HCT116 (cell line): ENCODE measurements around the gene MMP15. TPM values are rescaled to one million over a fixed set of nuclear protein-coding genes. Genes with fewer than 3 reads are reported as not detected.
"Not testable (repeated sequence)": the region's sequence is repeated elsewhere in the genome, so short reads cannot be mapped to it uniquely, and the experiment has no call there.

Experiments used
- ATAC-seq: fragments of 200-7000 bp; cut with Tn5 transposase; 2 replicates; pipeline ENCODE4 v1.9.1; 2020; ENCODE audit warnings: mild to moderate bottlenecking, moderate library complexity
- BruUV-seq: library from RNA; stranded (reverse); fragments of 400-500 nt; replicated peaks from 2 replicates; lab custom pipeline; 2021; lab: Mats Ljungman, UMichigan
- CTCF ChIA-PET: fragments of 300-600 bp; sonication (Branson Sonifier 250); formaldehyde crosslinking; loops from one replicate; lab custom pipeline; 2021; ENCODE audit warnings: antibody characterized with exemption; lab: Charles Lee
- POLR2A ChIA-PET: fragments of 300-600, 350-600 bp; sonication (Branson Sonifier 250); formaldehyde crosslinking; loops from one replicate; lab custom pipeline; 2021; ENCODE audit warnings: antibody characterized with exemption; lab: Charles Lee
- RAD21 ChIA-PET, 2 experiments: fragments of 300-600 bp; sonication (Branson Sonifier 250); formaldehyde crosslinking; loops; one replicate each; lab custom pipeline; 2023; ENCODE audit warnings: low total read pairs in 2 of 2; ENCODE audit not compliant: uncharacterized antibody in 2 of 2, unreplicated experiment in 2 of 2, low non-redundant PET in 1 of 2; lab: Charles Lee
- DNase-seq: peaks from one replicate; pipeline ENCODE4 v3.0.0-alpha.2; 2010; ENCODE audit warnings: low read depth, low spot score
- H2AFZ ChIP-seq: fragments of 200-600 bp; shearing (Covaris generic), sonication (generic); 2 replicates; pipeline ENCODE4 v1.6.1; 2017; ENCODE audit warnings: low read depth, mixed run types, mixed read lengths, antibody characterized with exemption, low read length; ENCODE audit not compliant: poor library complexity, severe bottlenecking
- H3K27ac ChIP-seq: 2 replicates; pipeline ENCODE4 v1.5.1; 2012; ENCODE audit warnings: low read depth, low read length
- H3K27me3 ChIP-seq: fragments of 200-600 bp; sonication (generic); 2 replicates; pipeline ENCODE4 v1.6.1; 2016; ENCODE audit warnings: mixed run types, low read length, mixed read lengths; ENCODE audit not compliant: insufficient read depth
- H3K36me3 ChIP-seq, 2 experiments: fragments of 200-500 bp in 1 of 2; fragments of 200-600 bp in 1 of 2; sonication (Bioruptor generic) in 1 of 2; sonication (generic) in 1 of 2; 2 replicates each; pipeline versions ENCODE4 v1.5.1 to v1.6.1; 2014 to 2016; ENCODE audit warnings: low read length in 2 of 2, inconsistent platforms in 1 of 2, mixed read lengths in 1 of 2, mixed run types in 1 of 2; ENCODE audit not compliant: insufficient read depth in 2 of 2, control insufficient read depth in 1 of 2
- H3K4me1 ChIP-seq, 2 experiments: fragments of 200-600 bp in 1 of 2; sonication (generic) in 1 of 2; 2 replicates each; pipeline versions ENCODE4 v1.5.1 to v1.6.1; 2012 to 2017; ENCODE audit warnings: low read length in 2 of 2, inconsistent platforms in 1 of 2, mild to moderate bottlenecking in 1 of 2, mixed read lengths in 1 of 2, mixed run types in 1 of 2, moderate library complexity in 1 of 2; ENCODE audit not compliant: insufficient read depth in 2 of 2, control insufficient read depth in 1 of 2
- H3K4me2 ChIP-seq: fragments of 200-600 bp; sonication (generic); 2 replicates; pipeline ENCODE4 v1.6.1; 2017; ENCODE audit warnings: mixed run types, low read length, mixed read lengths
- H3K4me3 ChIP-seq, 2 experiments: fragments of 200-600 bp in 1 of 2; sonication (generic) in 1 of 2; replicated peaks in 1 of 2; 2 replicates each; pipeline ENCODE4 v1.5.1; 2011 to 2016; ENCODE audit warnings: low read length in 2 of 2, control low read depth in 1 of 2, low read depth in 1 of 2, mild to moderate bottlenecking in 1 of 2, mixed read lengths in 1 of 2, mixed run types in 1 of 2
- H3K79me2 ChIP-seq: fragments of 200-600 bp; sonication (generic); 2 replicates; pipeline ENCODE4 v1.6.1; 2017; ENCODE audit warnings: mild to moderate bottlenecking, mixed run types, low read length, moderate library complexity, mixed read lengths; ENCODE audit not compliant: insufficient read depth
- H3K9ac ChIP-seq: fragments of 200-600 bp; sonication (generic); 2 replicates; pipeline ENCODE4 v1.6.1; 2016; ENCODE audit warnings: low read length, mixed read lengths
- H3K9me2 ChIP-seq: fragments of 200-600 bp; sonication (generic), shearing (Covaris generic); 2 replicates; pipeline ENCODE4 v1.6.1; 2017; ENCODE audit warnings: mixed run types, mild to moderate bottlenecking, moderate library complexity; ENCODE audit not compliant: insufficient read depth
- H3K9me3 ChIP-seq, 2 experiments: fragments of 200-500 bp in 1 of 2; fragments of 200-600 bp in 1 of 2; sonication (Bioruptor generic) in 1 of 2; sonication (generic) in 1 of 2; 2 replicates each; pipeline ENCODE4 v1.6.1; 2014 to 2017; ENCODE audit warnings: low read length in 2 of 2, mixed read lengths in 2 of 2, inconsistent platforms in 1 of 2, low read depth in 1 of 2, mild to moderate bottlenecking in 1 of 2, mixed run types in 1 of 2, moderate library complexity in 1 of 2; ENCODE audit not compliant: control insufficient read depth in 1 of 2, insufficient read depth in 1 of 2
- H4K20me1 ChIP-seq: fragments of 200-600 bp; sonication (generic), shearing (Covaris generic); 2 replicates; pipeline ENCODE4 v1.6.1; 2017; ENCODE audit warnings: mixed run types, mild to moderate bottlenecking, moderate library complexity; ENCODE audit not compliant: insufficient read depth
- CEBPB ChIP-seq: IDR thresholded peaks from 2 replicates; pipeline ENCODE4 v1.6.1; 2012; ENCODE audit warnings: low read depth
- EGR1 ChIP-seq: IDR thresholded peaks from 2 replicates; pipeline ENCODE4 v1.6.1; 2012; ENCODE audit warnings: low read depth
- JUND ChIP-seq: IDR thresholded peaks from 2 replicates; pipeline ENCODE4 v1.6.1; 2012
- POLR2A ChIP-seq: IDR thresholded peaks from 2 replicates; pipeline ENCODE4 v1.7.0; 2011; ENCODE audit warnings: borderline replicate concordance; ENCODE audit not compliant: insufficient read depth, insufficient read length; ENCODE audit errors: extremely low read depth
- POLR2AphosphoS5 ChIP-seq: IDR thresholded peaks from 2 replicates; pipeline ENCODE4 v1.6.1; 2011; ENCODE audit warnings: mild to moderate bottlenecking, low read depth, low read length, moderate library complexity
- RAD21 ChIP-seq: IDR thresholded peaks from 2 replicates; pipeline ENCODE4 v1.6.1; 2012; ENCODE audit warnings: low read depth, mild to moderate bottlenecking
- SRF ChIP-seq: IDR thresholded peaks from 2 replicates; pipeline ENCODE4 v1.6.1; 2012; ENCODE audit warnings: low read depth
- YY1 ChIP-seq: IDR thresholded peaks from 2 replicates; pipeline ENCODE4 v1.6.1; 2011; ENCODE audit warnings: low read length, low read depth, moderate library complexity, mild to moderate bottlenecking; ENCODE audit not compliant: insufficient replicate concordance; ENCODE audit errors: extremely low read depth
- ZBTB33 ChIP-seq: IDR thresholded peaks from 2 replicates; pipeline ENCODE4 v1.6.1; 2011; ENCODE audit warnings: mild to moderate bottlenecking, low read length, moderate library complexity; ENCODE audit not compliant: insufficient replicate concordance; ENCODE audit errors: extremely low read depth
- intact Hi-C: fragments of 100-400 bp; cut with micrococcal nuclease; formaldehyde crosslinking; loops from 2 replicates; pipeline ENCODE4 v1.10.0; 2022
- total RNA-seq: library from RNA; stranded (reverse); gene quantifications from one replicate; pipeline ENCODE4 v1.2.1, GENCODE V29; 2021; ENCODE audit not compliant: unreplicated experiment

MMP15 gene
- total RNA-seq, 1 experiment from 2014 or later = 38.5 TPM

GRCh38 chr16:58072134-58072533 is 46.6 kb downstream of the MMP15 start:
- CTCF ChIA-PET, H4K20me1 ChIP-seq, H3K9me3 ChIP-seq, intact Hi-C loops, DNase-seq, BruUV-seq, H3K9me2 ChIP-seq, H2AFZ ChIP-seq, H3K36me3 ChIP-seq, H3K79me2 ChIP-seq, H3K4me2 ChIP-seq, H3K4me3 ChIP-seq, H3K27me3 ChIP-seq, H3K9ac ChIP-seq, H3K27ac ChIP-seq, ATAC-seq, POLR2A ChIA-PET, H3K4me1 ChIP-seq, RAD21 ChIA-PET: not testable (repeated sequence)

GRCh38 chr16:58073086-58073485 is 47.5 kb downstream of the MMP15 start:
- intact Hi-C loops, DNase-seq, H3K36me3 ChIP-seq, H4K20me1 ChIP-seq, H3K27ac ChIP-seq, H3K27me3 ChIP-seq, RAD21 ChIA-PET, H3K4me2 ChIP-seq, H3K9me2 ChIP-seq, H3K9me3 ChIP-seq, H3K4me1 ChIP-seq, BruUV-seq, CTCF ChIA-PET, H3K79me2 ChIP-seq, H2AFZ ChIP-seq, H3K9ac ChIP-seq, POLR2A ChIA-PET, ATAC-seq, H3K4me3 ChIP-seq: not testable (repeated sequence)

GRCh38 chr16:58074657-58075056 is 49.1 kb downstream of the MMP15 start:
- BruUV-seq = no TSS peak
- Histone ChIP-seq H3K4me1 (no peaks in the 10 kb centered on the region), H4K20me1 (no peaks in the 10 kb centered on the region), H3K4me3 (no peak overlapping the region), H3K79me2 (no peaks in the 10 kb centered on the region), H3K4me2 (no peak overlapping the region), H3K36me3 (no peaks in the 10 kb centered on the region), H2AFZ (no peak overlapping the region), H3K27me3 (no peaks in the 10 kb centered on the region), H3K9me2 (no peaks in the 10 kb centered on the region), H3K27ac (no peak overlapping the region), H3K9ac (no peak overlapping the region), H3K9me3 (no peaks in the 10 kb centered on the region)
- intact Hi-C loops = no loop called here
- ChIA-PET POLR2A (no interaction called here), RAD21 (no interaction called here), CTCF (no interaction called here)
- ATAC-seq (no peak), DNase-seq (no peak)
- TF ChIP-seq SRF = no peak
- no peak for TF ChIP-seq ZBTB33
- no peak for TF ChIP-seq RAD21
- no peak for TF ChIP-seq EGR1
- TF ChIP-seq POLR2AphosphoS5 = no peak
- no peak for TF ChIP-seq POLR2A
- TF ChIP-seq CEBPB = no peak
- TF ChIP-seq JUND = no peak
- TF ChIP-seq YY1 = no peak
